Measurements from ENCODE around the gene KRT7.

DNA sequence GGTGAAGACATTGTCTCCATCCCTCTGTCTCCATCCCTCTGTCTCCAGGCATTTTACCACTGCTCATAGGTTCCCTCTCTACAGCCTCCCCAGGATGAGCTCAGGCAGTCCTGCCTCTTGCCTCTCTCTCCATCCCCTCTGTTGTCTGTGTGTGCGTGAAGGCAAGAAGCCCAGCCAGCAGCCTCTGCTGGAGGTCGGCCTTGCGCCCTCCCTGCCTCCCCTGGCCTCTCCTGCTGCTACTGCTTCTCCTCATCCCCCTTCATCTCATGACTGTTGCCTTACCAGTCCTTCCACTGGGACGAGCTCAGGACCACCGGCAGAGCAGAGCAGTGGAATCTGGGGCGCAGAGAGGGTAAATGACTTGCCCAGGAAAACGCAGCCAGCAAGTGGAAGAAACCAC lies 44.4 kb upstream of the KRT7 start:
- TF ChIP-seq, protein P1, sequence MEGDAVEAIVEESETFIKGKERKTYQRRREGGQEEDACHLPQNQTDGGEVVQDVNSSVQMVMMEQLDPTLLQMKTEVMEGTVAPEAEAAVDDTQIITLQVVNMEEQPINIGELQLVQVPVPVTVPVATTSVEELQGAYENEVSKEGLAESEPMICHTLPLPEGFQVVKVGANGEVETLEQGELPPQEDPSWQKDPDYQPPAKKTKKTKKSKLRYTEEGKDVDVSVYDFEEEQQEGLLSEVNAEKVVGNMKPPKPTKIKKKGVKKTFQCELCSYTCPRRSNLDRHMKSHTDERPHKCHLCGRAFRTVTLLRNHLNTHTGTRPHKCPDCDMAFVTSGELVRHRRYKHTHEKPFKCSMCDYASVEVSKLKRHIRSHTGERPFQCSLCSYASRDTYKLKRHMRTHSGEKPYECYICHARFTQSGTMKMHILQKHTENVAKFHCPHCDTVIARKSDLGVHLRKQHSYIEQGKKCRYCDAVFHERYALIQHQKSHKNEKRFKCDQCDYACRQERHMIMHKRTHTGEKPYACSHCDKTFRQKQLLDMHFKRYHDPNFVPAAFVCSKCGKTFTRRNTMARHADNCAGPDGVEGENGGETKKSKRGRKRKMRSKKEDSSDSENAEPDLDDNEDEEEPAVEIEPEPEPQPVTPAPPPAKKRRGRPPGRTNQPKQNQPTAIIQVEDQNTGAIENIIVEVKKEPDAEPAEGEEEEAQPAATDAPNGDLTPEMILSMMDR (IDR thresholded peaks at IDR 0.05; ENCODE audit: low read length): no peak
- TF ChIP-seq EZH2 (optimal IDR thresholded peaks at IDR 0.05; ENCODE audit: low read depth, low read length) (no peak), EZH2phosphoT487 (IDR thresholded peaks at IDR 0.05; ENCODE audit: low read length) (no peak)
